GM12874 (cell line): ENCODE measurements around the gene MANF.
A peak's percentile ranks its signal among the peaks of the same experiment; 100 is the strongest.

Experiments
- CTCF ChIP-seq: IDR thresholded peaks from 2 replicates; pipeline ENCODE4 v1.5.1; 2011; ENCODE audit warnings: low read depth, mild to moderate bottlenecking, control low read depth, low read length, moderate library complexity; ENCODE audit not compliant: insufficient read depth

The MANF gene

GRCh38 chr3:51357856-51358255, 27.2 kb upstream of the MANF start:
- no peak for TF ChIP-seq CTCF

- TF ChIP-seq CTCF, result no peak
These were observed 26.1 kb upstream of the MANF start for GRCh38 chr3:51358981-51359380.

GRCh38 chr3:51360806-51361205, 24.3 kb upstream of the MANF start:
- TF ChIP-seq CTCF, result no peak

- TF ChIP-seq CTCF, result no peak
These were observed 23.3 kb upstream of the MANF start for GRCh38 chr3:51361746-51362145.

- no peak for TF ChIP-seq CTCF
These were observed 22.6 kb upstream of the MANF start for GRCh38 chr3:51362476-51362875.

GRCh38 chr3:51371943-51372557, 13.0 kb upstream of the MANF start:
- TF ChIP-seq CTCF, result peak; percentile 51

GRCh38 chr3:51373658-51374421, 11.3 kb upstream of the MANF start:
- TF ChIP-seq CTCF, result no peak
